IPS DF 19.7 (cell line): ENCODE results near the gene A2ML1.
"Not testable (repeated sequence)": the region's sequence is repeated elsewhere in the genome, so short reads cannot be mapped to it uniquely, and the experiment has no call there.

Experiments
- DNase-seq: peaks from one replicate; pipeline ENCODE4 v3.0.0-alpha.2; 2013; ENCODE audit warnings: low read depth, low spot score

A2ML1 gene

DNA sequence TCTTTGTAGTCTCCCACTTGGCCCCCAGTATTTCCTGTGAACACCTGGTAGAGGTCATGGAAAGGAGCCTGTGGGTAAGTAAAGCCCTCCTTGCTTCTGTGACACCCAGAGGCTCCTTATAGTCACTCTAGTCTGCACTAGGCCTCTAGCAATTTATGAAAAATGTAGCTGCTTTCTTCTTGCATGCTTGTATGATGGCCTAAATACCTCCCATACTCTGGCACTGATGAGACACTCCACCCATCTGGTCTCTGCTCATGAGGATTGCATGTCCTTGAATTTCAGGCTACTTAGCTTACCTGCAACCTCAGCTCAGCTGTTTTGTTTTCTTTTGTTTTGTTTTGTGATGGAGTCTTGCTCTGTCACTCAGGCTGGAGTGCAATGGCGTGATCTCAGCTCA lies 4.6 kb upstream of the A2ML1 start:
- DNase-seq: no peak

DNA sequence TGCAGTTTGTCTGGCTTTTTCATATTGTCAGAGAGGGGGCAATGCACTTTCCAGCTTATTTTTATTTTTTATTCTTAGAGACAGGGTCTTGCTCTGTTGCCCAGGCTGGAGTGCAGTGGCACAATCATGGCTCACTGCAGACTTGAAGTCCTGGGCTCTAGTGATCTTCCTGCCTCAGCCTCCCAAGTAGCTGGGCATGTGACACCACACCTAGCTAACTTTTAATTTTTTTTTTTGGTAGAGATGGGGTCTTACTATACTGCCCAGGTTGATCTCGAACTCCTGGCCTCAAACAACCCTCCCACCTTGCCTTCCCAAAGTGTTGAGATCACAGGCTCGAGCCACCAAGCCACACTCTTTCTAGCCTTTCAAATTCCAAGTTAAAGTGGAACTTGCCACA lies 3.9 kb upstream of the A2ML1 start:
- DNase-seq: no peak

GRCh38 chr12:8819666-8819980 lies 2.8 kb upstream of the A2ML1 start:
- DNase-seq: no peak

DNA sequence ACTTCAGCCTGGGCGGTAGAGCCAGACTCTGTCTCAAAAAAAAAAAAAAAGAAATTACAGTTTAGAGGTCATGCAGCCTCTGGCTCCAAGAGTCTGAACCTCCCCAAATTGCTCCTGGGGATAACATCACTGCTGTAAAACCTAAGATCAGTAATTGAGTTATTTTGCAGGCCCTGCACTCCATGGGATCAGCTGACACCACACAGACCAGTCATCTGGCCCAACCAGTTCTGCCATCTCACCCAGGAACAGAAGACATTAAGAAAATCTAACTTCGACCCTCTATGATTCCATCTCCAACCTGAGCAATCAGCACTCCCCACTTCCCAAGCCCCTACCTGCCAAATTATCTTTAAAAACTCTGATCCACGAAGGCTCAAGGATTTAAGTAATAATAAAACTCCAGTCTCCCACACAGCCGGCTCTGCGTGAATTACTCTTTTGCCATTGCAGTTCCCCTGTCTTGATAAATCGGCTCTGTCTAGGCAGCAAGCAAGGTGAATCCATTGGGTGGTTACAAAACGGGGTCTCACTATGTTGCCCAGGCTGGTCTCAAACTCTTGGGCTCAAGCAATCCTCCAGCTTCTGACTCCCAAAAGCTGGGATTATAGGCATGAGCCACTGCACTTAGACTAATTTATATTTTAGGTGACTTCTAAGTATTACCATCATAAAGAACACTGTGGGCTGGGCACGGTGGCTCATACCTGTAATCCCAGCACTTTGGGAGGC lies 1.6 kb upstream of the A2ML1 start:
- DNase-seq: not testable (repeated sequence)

DNA sequence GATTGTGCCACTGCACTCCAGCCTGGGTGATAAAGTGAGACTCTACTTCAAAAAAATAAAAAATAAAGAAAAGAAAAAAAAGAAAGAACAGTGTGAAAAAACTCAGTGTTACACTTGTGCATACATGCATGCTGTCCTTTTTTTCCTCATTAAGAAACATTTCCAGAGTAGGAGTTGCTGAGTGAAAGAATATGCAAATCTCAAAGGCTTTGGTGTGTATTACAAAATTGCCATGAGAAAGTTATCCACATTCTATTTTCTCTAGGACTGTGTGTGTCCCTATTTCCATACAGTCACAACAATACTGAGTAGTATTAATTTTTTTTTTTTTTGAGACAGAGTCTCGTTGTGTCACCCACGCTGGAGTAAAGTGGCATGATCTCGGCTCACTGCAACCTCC lies 830 bp upstream of the A2ML1 start:
- no peak for DNase-seq

DNA sequence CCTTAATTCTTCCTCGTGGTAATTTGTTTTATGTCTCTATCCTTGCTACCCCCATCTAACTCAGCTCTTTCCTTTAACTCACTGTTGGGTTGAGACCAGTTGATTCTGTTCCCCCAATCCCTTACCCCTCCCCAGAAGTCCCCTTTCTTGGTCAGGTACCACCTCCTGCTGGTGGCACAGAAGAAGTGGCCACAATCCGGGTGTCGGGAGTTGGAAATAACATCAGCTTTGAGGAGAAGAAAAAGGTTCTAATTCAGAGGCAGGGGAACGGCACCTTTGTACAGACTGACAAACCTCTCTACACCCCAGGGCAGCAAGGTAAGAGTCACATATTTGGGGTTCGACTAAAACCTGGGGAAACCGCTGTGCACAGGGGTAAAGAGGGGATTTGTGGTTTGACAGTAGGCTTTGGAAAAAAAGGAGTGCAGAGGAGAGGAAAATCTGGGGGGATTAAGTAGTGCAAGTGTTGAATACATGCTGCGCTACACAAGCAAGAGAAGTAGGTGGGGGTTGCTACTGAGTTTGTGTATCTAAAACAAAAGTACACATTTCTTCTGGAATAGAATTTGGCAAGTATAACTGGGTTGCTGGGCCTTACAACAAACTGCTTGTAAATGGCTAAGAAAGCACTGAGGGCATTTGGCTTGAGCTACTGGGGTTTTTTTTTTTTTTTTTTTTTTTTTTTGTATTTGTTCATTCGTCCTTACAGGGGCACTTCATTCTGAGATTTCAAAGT lies 1.3 kb downstream of the A2ML1 start:
- DNase-seq: no peak

DNA sequence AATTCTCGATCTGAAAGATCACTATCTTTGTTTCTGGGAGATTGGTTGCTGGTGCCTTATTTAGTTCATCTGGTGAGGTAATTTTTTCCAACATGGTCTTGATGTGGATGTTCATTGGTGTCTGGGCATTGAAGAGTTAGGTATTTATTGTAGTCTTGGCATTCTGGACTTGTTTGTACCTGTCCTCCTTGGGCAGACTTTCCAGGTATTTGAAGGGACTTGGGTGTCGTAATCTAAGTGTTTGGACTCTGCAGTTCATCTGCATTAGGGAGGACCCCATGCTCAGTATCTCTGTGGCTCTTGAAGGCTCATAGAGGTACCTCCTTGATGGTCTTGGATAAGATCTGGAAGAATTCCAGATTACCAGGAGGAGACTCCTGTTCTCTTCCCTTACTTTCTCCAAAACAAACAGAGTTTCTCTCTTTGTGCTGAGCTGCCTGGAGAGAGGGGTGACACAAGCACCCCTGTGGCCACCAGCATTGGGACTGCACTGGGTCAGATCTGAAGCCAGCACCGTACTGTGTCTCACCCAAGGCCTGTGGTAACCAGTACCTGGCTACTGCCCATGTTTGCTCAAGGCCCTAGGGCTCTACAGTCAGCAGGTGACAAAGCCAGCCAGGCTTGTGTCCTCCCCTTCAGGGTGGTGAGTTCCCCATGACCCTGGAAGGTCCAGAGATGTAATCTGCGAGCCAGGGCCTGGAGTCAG lies 5.3 kb downstream of the A2ML1 start:
- no peak for DNase-seq

DNA sequence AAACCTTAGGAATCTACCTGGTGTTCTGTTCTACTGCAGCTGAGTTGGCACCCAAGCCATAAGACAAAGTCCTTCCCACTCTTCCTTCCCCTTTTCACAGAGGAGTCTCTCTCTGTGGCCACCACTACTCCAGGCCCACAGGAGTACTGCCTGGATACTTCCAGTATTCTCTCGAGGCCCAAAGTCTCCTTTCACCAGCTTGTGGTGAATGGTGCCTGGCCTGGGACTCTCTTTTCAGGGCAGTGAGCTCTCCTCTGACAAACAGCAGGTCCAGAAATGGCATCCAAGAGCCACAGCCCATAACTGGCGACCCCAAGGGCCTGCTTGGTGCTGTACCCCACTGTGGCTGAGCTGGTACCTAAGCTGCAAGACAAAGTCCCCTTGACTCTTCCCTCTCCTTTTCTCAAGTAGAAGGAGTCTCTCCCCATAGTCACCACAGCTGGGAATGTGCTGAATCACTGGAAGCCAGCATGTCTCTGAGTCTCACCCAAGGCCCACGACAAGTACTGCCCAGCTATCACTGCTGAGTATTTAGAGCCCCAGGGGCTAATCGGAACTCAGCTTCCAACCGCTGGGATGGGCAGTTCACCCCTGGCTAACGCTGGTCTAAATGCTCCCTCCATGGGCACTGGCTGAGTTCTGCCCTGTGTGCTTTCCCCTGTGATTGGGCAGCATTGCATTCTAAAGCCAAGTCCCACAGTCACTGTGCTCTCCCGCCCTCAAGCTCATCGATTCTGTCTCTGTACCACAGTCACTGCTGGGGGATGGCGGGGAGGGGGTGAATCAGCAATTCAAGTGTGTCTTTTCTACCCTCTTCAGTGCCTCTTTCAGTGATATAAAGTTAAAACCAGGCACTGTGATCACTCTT lies 6.1 kb downstream of the A2ML1 start:
- no peak for DNase-seq

- DNase-seq: no peak
These were observed 6.7 kb downstream of the A2ML1 start for GRCh38 chr12:8829125-8829518.

GRCh38 chr12:8829621-8830020 lies 7.2 kb downstream of the A2ML1 start:
- no peak for DNase-seq

DNA sequence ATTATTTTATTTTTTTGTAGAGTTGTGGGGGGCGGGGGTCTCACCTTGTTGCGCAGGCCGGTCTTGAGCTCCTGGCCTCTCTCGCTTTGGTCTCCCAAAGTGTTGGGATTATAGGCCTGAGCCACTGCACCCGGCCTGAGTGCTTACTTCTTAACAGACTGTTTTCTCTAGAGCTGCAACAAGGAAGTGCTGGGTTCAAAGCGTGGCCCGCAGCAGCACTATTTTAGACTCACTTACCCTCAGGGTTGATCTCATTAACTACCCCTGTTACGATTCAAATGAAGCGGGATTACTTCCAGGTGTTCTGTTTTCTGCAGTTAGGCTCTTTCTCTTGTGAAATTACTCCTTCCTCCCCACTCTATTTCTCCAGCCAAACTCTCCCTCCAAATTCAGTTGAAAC lies 8.7 kb downstream of the A2ML1 start:
- no peak for DNase-seq

- DNase-seq: no peak
These were observed 10.1 kb downstream of the A2ML1 start for GRCh38 chr12:8832500-8832899.

- DNase-seq: no peak
These were observed 11.8 kb downstream of the A2ML1 start for GRCh38 chr12:8834230-8834629.

DNA sequence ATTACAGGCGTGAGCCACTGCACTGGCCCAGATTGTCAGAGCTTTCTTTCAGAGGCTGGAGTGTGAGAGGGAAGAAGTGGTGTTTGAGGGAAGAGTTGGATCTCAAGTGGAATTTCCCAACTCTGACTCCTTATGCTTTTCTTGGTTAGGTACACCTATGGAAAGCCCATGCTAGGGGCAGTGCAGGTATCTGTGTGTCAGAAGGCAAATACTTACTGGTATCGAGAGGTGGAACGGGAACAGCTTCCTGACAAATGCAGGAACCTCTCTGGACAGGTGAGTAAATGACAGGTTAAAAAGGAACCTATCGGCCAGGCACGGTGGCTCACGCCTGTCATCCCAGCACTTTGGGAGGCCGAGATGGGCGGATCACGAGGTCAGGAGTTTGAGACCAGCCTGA lies 14.9 kb downstream of the A2ML1 start:
- DNase-seq: no peak

DNA sequence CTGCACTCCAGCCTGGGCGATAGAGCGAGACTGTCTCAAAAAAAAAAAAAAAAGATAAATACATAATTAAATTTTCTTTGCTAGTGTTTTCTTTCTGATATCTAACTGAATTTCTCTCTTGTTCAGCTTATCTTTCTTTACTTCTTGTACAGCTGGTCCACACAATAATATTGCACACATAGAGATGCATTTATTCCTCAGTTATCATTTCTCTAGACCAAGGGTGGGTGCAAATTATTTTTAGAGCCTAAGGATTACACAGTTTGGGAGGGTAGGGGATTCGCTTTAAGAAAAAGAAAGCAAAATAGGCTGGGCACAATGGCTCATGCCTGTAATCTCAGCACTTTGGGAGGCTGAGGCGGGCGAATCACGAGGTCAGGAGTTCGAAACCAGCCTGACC lies 17.9 kb downstream of the A2ML1 start:
- DNase-seq: no peak

- DNase-seq: no peak
These were observed 18.7 kb downstream of the A2ML1 start for GRCh38 chr12:8840938-8841633.

DNA sequence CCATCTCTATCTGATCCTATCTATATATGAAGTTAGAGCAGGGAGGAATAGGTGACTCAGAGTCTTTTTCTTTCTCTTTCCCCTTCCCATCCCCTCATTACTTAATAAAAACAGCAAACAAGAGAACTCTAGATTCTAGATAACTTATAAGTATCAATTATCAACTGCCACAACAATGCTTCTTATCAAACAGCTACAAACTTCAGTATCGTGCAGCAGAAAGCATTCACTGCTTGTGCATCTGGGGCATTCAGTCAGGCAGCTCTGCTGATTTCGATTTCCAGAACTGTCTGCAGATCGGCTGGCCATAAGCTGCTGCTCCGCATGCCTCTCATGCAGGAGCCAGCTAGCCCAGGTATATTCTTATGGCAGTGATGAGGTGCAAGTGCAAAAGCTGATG lies 19.4 kb downstream of the A2ML1 start:
- DNase-seq: no peak

DNA sequence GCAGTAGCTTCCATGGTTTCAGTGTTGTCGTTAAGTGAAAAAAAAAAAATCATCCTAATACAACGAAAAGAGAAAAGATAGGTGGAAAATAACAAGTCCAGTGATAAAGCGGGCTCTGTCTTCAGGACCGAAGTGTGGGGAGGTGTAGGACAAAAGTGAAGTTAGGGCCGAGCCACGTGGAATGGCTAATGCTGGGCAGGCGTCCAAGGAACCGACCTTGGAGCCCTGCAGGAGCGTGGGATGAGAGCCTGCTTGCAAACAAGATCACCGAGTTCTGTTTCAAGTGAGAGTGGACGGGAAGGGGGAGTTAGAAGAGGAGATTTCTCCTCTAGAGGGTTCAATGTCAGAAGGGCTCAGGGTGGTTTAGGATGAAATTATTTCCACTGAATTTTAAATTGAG lies 22.2 kb downstream of the A2ML1 start:
- DNase-seq: no peak

- no peak for DNase-seq
These were observed 23.9 kb downstream of the A2ML1 start for GRCh38 chr12:8846305-8846704.

GRCh38 chr12:8847435-8847834 lies 25.0 kb downstream of the A2ML1 start:
- no peak for DNase-seq

GRCh38 chr12:8849876-8850275 lies 27.5 kb downstream of the A2ML1 start:
- no peak for DNase-seq
